ENCODE data around the gene SESN2.

The SESN2 gene, protein sequence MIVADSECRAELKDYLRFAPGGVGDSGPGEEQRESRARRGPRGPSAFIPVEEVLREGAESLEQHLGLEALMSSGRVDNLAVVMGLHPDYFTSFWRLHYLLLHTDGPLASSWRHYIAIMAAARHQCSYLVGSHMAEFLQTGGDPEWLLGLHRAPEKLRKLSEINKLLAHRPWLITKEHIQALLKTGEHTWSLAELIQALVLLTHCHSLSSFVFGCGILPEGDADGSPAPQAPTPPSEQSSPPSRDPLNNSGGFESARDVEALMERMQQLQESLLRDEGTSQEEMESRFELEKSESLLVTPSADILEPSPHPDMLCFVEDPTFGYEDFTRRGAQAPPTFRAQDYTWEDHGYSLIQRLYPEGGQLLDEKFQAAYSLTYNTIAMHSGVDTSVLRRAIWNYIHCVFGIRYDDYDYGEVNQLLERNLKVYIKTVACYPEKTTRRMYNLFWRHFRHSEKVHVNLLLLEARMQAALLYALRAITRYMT

GRCh38 chr1:28259252-28259933 is at the start of gene SESN2:
TSS of gene SESN2 (plus strand) at chr1:28259518. CDS start at chr1:28259848, 330 bp downstream.
- DNase-seq, result peak; percentile 100

- no peak for DNase-seq
Measured at GRCh38 chr1:28209700-28210099, 49.6 kb upstream of the SESN2 start.

DNA sequence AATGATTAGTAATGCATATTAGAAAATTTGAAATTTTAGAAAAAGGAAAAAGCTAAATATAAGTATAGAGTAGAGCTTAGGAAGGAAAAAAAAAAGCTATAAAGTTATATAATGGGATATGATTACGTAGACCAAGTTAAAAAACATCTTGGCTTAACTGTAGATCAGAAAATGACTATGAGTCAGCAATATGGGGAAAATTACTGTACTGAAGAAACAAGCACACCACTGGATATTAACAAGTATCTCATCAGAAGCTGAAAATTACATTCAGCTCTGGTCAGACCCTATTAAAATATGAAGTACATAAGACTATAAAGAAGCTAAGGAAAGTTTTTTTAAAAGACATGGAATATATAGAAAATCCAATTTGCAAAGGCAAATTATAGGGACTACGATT is 46.0 kb upstream of the SESN2 start:
- DNase-seq, result no peak

DNA sequence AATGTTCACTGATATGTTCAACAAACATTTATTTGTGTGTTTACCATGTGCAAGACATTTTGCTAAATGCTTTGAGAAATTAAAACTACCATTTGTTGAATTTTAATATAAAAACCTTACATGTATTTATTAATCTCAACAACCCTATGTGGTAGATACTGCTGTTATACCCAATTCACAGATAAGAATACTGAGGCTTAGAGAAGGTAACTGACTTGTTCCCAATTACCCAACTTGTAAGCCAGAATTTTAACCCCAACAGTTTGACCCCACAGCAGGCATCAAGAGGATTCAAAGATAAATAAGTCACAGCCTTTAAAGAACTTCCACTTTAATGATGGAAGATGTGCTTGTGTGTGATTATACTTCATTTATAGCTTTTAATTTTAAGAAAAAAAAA is 30.2 kb upstream of the SESN2 start:
- DNase-seq, result no peak

DNA sequence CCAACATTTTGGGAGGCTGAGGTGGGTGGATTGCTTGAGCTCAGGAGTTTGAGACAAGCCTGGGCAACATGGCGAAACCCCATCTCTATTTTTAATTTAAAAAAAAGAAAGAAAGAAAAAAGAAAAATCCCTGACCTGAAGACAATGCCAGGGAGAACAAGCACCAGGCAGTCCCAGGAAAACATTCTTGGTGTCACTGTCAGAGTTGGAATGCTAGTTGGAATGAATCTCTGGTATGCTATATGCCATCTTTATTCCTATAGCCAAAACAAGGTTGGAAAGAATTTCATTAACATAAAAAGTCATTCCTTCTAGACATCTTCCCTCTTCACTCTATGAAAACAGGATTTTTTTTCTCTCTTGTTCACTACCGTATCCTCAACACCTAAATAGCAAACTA is 29.3 kb upstream of the SESN2 start:
- DNase-seq, result no peak

GRCh38 chr1:28232558-28233263 is 26.6 kb upstream of the SESN2 start, which contains the start of gene DNAJC8:
TSS of gene DNAJC8 (minus strand) at chr1:28233029. CDS start at chr1:28232998, 31 bp downstream.
- DNase-seq, result peak; percentile 93

DNA sequence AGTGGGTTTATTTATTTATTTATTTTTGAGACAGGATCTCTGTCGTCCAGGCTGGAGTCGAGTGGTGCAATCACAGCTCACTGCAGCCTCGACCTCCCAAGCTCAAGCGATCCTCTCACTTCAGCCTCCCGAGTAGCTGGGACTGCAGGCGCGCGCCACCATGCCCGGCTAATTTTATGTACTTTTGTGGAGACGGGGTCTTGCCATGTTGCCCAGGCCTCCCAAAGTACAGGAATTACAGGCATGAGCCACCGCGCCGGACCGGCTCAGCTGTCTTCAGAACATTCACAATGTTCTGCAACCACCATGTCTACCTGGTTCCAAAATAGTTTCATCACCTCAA is 26.1 kb upstream of the SESN2 start:
- DNase-seq, result no peak

- peak; percentile 99 for DNase-seq
Measured at GRCh38 chr1:28235755-28236655, 23.3 kb upstream of the SESN2 start, which contains the start of gene ATP5IF1. TSS of gene ATP5IF1 (plus strand) at chr1:28236124. CDS start at chr1:28236184, 60 bp downstream.

GRCh38 chr1:28236656-28237322 is 22.5 kb upstream of the SESN2 start:
- no peak for DNase-seq

DNA sequence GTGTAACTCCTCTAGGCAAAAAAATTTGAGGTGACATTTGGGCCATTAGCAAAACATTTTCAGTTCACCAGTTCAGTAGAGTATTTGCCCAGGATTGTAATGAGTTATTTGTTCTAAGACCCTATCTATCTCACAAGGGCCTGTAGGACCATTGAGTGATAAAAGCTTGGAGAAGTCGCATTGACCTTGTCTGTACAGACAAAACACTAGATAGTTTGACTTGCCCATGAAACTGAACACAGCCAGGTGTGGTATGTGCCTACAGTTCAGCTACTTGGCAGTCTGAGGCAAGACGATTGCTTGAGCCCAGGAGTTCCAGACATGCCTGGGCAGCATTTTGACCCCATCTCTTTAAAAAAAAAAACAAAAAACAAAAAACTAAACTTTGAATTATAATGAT is 20.3 kb upstream of the SESN2 start:
- no peak for DNase-seq

GRCh38 chr1:28240024-28240423 is 19.3 kb upstream of the SESN2 start:
- no peak for DNase-seq

DNA sequence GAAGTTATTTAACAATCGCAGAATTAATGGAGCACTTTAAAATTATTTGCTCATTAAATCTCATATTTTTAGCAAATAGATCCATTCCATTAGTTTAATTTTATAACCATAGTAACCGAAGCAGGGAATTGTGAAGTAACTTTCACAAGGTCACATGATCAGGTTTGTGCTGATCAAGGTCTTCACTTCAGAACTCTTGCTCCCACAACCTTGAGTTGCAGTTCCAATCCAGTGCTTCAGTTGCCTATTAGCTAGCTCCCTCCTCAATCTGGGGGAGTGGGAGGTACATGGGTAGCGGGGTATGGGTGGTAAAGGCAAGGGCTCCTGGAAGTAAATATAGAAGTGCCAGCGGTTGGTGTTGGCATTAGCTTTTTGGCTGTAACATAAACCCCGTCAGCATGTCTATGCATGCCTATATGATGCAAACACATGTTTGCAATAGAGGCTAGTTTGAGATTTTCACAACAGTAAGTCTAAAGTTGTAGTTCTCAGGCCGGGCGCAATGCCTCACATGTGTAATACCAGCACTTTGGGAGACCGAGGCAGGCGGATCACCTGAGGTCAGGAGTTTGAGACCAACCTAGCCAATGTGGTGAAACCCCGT is 17.6 kb upstream of the SESN2 start:
- no peak for DNase-seq

DNA sequence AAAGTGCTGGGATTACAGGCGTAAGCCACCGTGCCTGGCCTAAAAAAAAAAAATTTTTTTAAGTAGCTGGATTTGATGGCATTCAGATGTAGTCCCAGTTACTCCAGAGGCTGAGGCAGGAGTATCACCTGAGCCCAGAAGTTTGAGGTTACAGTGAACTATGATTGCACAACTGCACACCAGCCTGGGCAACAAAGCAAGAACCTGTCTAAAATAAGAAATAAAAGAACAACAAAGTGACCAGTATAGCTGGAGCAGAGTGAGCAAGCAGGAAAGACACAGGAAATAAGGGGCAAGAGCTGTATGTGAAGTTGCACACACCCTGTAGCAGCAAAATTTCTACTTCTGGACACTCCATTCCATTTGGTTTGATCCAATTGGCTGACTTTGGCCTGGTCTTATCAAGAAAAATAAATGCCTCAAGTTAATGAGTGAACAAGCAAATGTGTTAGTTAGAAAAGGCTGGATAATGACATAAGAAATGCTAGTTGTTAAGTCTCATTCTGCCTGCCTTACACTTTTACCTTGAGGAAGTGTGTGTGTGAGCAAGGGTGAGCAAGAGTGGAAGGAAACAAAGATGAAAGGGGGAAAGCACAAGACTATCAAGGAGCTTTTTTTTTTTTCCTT is 15.5 kb upstream of the SESN2 start:
- no peak for DNase-seq

- no peak for DNase-seq
Measured at GRCh38 chr1:28244549-28245251, 14.6 kb upstream of the SESN2 start.

DNA sequence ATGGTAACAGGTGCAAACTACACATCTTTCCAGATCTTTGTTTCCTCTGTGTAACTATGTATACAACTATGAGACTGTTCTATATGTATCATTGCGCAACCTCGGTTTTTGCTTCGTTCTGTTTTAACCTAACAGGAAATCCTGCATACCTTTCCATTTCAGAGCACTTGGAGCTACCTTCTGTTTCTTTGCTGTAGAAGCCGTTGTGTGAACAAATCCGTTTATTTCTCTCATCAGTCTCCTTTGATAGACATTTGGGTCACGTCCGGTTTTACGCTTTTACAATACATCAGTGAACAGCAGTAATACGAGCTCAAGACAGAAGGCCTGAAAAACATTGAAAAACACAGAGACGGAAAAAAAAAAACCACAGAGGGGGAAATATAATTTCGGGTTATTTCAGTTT is 12.9 kb upstream of the SESN2 start:
- no peak for DNase-seq

DNA sequence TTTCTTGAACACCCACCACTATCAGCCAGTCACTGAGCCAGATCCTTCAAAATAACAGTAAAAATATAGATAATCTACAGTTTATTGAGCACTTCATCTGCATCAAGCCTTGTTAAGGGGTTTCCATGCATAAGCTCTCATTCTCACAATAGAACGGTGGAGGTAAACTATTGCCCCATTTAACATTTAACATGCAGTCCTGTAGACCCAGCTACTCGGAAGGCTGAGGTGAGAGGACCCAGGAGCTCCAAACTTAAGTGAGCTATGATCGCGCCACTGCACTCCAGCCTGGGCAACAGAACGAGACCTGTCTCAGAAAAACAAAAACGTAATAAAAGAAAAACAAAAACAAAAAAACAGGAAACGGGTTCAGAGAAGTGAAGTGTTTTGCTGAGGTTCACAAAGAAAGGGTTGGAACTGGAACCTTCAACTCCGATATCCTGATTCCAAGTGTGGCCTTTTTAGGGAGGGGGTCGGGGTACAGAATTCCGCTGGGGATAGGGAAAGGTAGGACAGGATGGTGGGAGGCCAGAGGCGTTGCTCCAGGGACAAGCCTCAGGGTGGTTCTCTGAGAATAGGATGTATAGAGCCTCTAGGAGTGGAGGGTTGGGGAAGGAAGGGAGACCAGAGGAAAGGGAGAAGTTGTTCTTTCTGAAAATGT is 11.6 kb upstream of the SESN2 start:
- DNase-seq, result no peak

GRCh38 chr1:28248273-28249012 is 10.9 kb upstream of the SESN2 start:
- DNase-seq, result peak; percentile 72

- DNase-seq, result peak; percentile 53
Measured at GRCh38 chr1:28249013-28249865, 10.1 kb upstream of the SESN2 start.

All from inflammatory macrophage treated with lipopolysaccharide for 4 hours (primary cell).